Psoas muscle (tissue), 8 donors: ENCODE measurements around the gene STX16. TPM values are rescaled to one million over a fixed set of nuclear protein-coding genes. Genes with fewer than 3 reads are reported as not detected.

Source experiments
- ATAC-seq, 4 donors: fragments of 200-7000 bp; cut with Tn5 transposase; one replicate each; pipeline ENCODE4 v1.9.1; 2020; ENCODE audit warnings: moderate library complexity in 3 of 4, mild to moderate bottlenecking in 2 of 4
- DNase-seq, 2 donors: peaks; one replicate each; pipeline ENCODE4 v3.0.0-alpha.2; 2020
- H3K27ac ChIP-seq: fragments of 200-600 bp; one replicate; pipeline ENCODE4 v1.8.0; 2022
- H3K27me3 ChIP-seq, 3 donors: fragments of 200-600 bp in 1 of 3; one replicate each; pipeline versions ENCODE4 v1.6.1 to v1.8.0; 2013 to 2022; ENCODE audit warnings: low read length in 2 of 3, mild to moderate bottlenecking in 2 of 3, moderate library complexity in 1 of 3; ENCODE audit not compliant: insufficient read depth in 3 of 3
- H3K36me3 ChIP-seq, 2 donors: fragments of 200-600 bp in 1 of 2; one replicate each; pipeline versions ENCODE4 v1.6.1 to v1.8.0; 2013 to 2022; ENCODE audit warnings: low read depth in 1 of 2, mild to moderate bottlenecking in 1 of 2, moderate library complexity in 1 of 2; ENCODE audit not compliant: insufficient read depth in 1 of 2
- H3K4me1 ChIP-seq: fragments of 200-600 bp; one replicate; pipeline ENCODE4 v1.8.0; 2022
- H3K4me3 ChIP-seq: fragments of 200-600 bp; one replicate; pipeline ENCODE4 v1.8.0; 2022; ENCODE audit warnings: mild to moderate bottlenecking
- H3K9me3 ChIP-seq: fragments of 200-600 bp; one replicate; pipeline ENCODE4 v1.8.0; 2022
- CTCF ChIP-seq: fragments of 200-600 bp; IDR thresholded peaks from one replicate; pipeline ENCODE4 v1.8.0; 2022; ENCODE audit warnings: antibody characterized with exemption
- WGBS, 3 donors: extraction: QIAGEN DNeasy Blood & Tissue Kit; methylation state at CpG; one replicate each; pipeline versions ENCODE4 v1.1.6 to v1.1.7; 2013; 5-methylcytosine and 5-hydroxymethylcytosine counted together
- intact Hi-C, 2 donors: fragments of 100-400 bp; cut with DNase I; formaldehyde crosslinking; loops; one replicate each; pipeline versions ENCODE4 v1.11.0 to v1.14.2; 2022
- polyA plus RNA-seq, 3 donors: library from polyadenylated mRNA; stranded (reverse); fragments of 200-250 nt; gene quantifications; one replicate each; pipeline ENCODE4 v1.2.3, GENCODE V29; 2013
- total RNA-seq, 4 donors: library from RNA; stranded (reverse); fragmentation: NEBNext Ultra II Directional in 2 of 4; extraction: Animal tissue kit (Norgen Biotek cat#: 25700) in 2 of 4; gene quantifications; one replicate each; pipeline versions ENCODE4 v1.2.1 to v1.2.4, GENCODE V29; 2021 to 2023
- donor health status: healthy with polysubstance abuse.
- donor health status: DM: no; HTN: no; CAD: no; lungs with moderate emphysema.
- donor health status: Bipolar disorder and iron deficiency.
- donor health status: healthy.
- donor health status: DM: yes; HTN: yes; CAD: no.
- donor health status: DM: no; HTN: no; CAD: no.
- donor health status: DM: no; HTN: no; CAD: no.
- donor health status: DM: yes; HTN: yes; CAD: no.

The STX16 gene
- total and polyA plus RNA-seq, 7 donors, result 17.5 to 58.1 (median 20.0) TPM

DNA sequence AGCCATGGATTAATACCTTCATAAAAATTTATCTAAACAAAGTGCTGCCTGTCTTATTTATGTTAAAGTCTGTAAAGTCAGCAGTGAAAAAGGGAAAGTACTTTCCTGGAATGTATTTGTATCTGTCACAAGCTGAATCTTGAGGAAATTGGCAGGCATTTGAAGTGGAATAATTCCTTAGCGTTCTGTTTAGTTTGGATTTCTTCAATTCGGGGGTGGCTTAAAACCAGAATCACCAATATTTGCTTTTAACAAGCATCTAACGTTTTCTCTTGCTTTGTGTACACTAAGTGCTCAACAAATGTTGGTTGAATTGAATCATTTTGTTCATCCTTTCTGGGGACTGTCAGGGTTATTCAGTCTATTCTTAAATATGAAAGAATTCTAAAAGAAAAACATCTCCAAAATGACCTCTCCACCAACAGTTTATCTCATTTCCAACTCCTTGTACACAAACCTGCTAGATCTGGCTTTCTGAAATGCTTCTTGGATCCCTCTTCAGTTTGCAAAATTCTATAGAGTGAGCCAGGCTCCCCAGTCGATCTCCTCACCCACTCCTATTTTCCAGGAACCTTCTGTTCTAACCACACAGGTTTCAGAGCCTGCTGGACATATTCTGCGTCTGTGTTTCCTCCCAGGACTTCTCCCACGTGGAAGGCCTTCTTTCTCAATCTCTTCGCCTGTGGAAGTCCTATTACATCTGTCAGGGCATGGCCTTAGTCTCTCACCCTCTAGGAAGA is 39.5 kb downstream of the STX16 start:
- DNase-seq (no peak), ATAC-seq (peak in 2 of 4 donors; percentile 36 to 49)
- Histone ChIP-seq H3K27ac (peak overlapping the region; percentile 91), H3K36me3 (peaks cover 0 to 4% of the 10 kb centered on the region in 2 donors), H3K27me3 (no peaks in the 10 kb centered on the region), H3K4me3 (no peak overlapping the region), H3K4me1 (peaks cover 32% of the 10 kb centered on the region), H3K9me3 (no peaks in the 10 kb centered on the region)
- 35 to 53% (median 42%) methylated on average over 7 of the region's 7 CpGs for WGBS, 3 donors
- no peak for TF ChIP-seq CTCF
- intact Hi-C loops, result loop anchor here (5.0 kb wide), 3 partner anchors 38 to 453 kb away; partner anchors contain the start of gene STX16 (in 1 of the 2)

GRCh38 chr20:58691773-58692578 is 40.9 kb downstream of the STX16 start:
- Histone ChIP-seq H3K4me3 (peak overlapping the region; percentile 51), H3K4me1 (peaks cover 32% of the 10 kb centered on the region), H3K36me3 (peaks cover 0 to 19% of the 10 kb centered on the region in 2 donors), H3K9me3 (no peaks in the 10 kb centered on the region), H3K27ac (peak overlapping the region; percentile 91), H3K27me3 (no peaks in the 10 kb centered on the region)
- ATAC-seq (peak; percentile 10 to 53 (median 35)), DNase-seq (peak; percentile 70 to 83)
- WGBS, 3 donors, result 41 to 53% (median 44%) methylated on average over 23 to 31 of the region's 31 CpGs
- intact Hi-C loops, result loop anchor here (2.0 to 5.0 kb wide), 4 partner anchors 40 to 455 kb away; partner anchors contain the start of gene STX16 (in 2 of the 2)
- TF ChIP-seq CTCF, result no peak

- peak; percentile 85 to 91 (median 86) for ATAC-seq
- 1 to 2% methylated on average over 43 to 93 of the region's 93 CpGs; no CpG with 5 or more reads in 1 of the 3 donors for WGBS, 3 donors
- DNase-seq, result peak; percentile 83 to 84
- Histone ChIP-seq H3K9me3 (no peaks in the 10 kb centered on the region), H3K27ac (peak within 1 kb of the TSS; percentile 91), H3K4me3 (peak within 1 kb of the TSS; percentile 72), H3K4me1 (peaks cover 32% of the 10 kb centered on the region), H3K27me3 (no peaks in the 10 kb centered on the region), H3K36me3 (peaks cover 0 to 26% of the 10 kb centered on the region in 2 donors)
- intact Hi-C loops, result loop anchor here (2.0 to 5.0 kb wide), 4 partner anchors 40 to 455 kb away; partner anchors contain the start of gene STX16 (in 2 of the 2)
- TF ChIP-seq CTCF, result peak; percentile 31
These were observed 41.6 kb downstream of the STX16 start, which contains the start of gene NPEPL1 for GRCh38 chr20:58692579-58693225. TSS of gene NPEPL1 (plus strand) at chr20:58692800. CDS start at chr20:58692901, 101 bp downstream.

GRCh38 chr20:58693226-58694006 is 42.3 kb downstream of the STX16 start:
- ATAC-seq (peak; percentile 12 to 32 (median 19)), DNase-seq (no peak)
- TF ChIP-seq CTCF, result no peak
- intact Hi-C loops, result loop anchor here (2.0 to 5.0 kb wide), 4 partner anchors 41 to 456 kb away; partner anchors contain the start of gene STX16 (in 2 of the 2)
- no peaks in the 10 kb centered on the region for H3K9me3 ChIP-seq
- H3K4me3 ChIP-seq, result peak overlapping the region; percentile 72
- H3K4me1 ChIP-seq, result peaks cover 32% of the 10 kb centered on the region
- 31 to 49% (median 40%) methylated on average over 30 to 51 of the region's 51 CpGs for WGBS, 3 donors
- peak overlapping the region; percentile 79 for H3K27ac ChIP-seq
- H3K36me3 ChIP-seq, result peaks cover 0 to 33% of the 10 kb centered on the region in 2 donors
- no peaks in the 10 kb centered on the region for H3K27me3 ChIP-seq
